ENCODE data around the gene ALDH1A3.

Gene ALDH1A3

DNA sequence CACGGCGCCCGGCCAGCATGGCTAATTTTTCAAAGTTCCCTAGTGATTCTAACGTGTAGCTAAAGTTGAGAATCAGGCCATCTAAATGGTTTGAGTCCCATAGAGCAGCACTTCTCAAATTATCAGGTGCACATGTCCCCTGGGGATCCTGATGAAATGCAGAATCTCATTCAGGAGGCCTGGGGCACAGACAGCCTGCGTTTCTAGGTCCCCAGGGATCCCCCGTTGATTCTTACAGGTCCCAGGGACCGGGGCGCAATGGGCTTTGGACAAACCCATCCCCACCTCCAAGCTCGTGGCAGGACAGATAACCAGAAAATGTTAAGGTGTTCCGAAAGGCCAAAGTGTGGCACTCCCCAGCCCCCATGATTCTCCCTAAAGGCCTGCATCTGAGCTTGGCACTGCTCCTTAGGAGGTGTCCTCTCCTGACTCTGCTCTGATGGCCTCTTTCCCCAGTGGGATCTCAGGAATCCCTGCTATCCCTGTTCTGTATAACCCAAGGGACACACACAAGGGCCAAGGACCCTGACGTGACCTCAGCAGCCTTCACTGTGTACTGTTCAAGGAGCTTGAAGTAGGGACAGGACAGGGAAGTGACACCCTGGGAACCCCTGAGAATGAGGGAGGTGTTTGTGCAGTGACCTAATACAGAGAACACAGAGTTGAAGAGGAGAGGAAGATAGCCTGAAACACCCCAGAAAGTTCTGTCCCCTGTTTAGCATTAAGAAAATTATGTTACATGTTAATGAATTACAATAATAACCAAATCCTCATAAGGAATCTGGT is 47.5 kb downstream of the ALDH1A3 start:
- no peak for DNase-seq

DNA sequence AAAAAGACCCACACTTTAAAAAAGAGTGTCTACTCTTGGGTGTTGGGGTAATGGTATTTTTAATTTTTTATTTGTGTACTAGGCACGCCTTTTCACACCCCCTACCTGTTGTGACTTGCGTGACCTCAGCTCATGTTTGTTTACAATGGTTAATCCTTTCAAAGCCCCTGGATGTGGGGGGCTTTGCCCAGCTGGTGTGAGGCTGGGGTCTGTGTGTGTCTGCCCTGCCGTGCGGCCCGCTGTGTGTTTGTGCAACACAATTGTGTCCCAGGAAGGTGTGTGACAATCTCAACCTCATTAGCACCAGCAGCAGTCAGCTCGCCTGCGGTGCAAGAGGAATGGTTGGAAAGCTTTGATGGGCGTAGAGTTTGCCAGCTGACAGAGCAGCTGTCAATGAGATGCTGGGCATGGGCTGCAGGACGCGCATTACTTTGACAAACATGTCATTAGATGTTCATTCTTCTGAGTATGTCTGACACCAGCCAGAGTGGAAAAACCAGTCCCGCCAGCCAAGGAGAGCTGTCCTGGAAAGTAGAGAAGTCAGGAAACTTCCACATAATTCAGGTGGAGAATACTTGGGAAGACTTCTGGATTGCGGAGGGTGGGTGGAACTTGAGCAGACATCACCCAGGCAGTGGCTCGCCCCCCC is 49.1 kb downstream of the ALDH1A3 start:
- no peak for DNase-seq

- DNase-seq, result no peak
Observed at GRCh38 chr15:100929641-100930042, 50.0 kb downstream of the ALDH1A3 start.

GRCh38 chr15:100930306-100930848 is 50.7 kb downstream of the ALDH1A3 start:
- no peak for DNase-seq

DNA sequence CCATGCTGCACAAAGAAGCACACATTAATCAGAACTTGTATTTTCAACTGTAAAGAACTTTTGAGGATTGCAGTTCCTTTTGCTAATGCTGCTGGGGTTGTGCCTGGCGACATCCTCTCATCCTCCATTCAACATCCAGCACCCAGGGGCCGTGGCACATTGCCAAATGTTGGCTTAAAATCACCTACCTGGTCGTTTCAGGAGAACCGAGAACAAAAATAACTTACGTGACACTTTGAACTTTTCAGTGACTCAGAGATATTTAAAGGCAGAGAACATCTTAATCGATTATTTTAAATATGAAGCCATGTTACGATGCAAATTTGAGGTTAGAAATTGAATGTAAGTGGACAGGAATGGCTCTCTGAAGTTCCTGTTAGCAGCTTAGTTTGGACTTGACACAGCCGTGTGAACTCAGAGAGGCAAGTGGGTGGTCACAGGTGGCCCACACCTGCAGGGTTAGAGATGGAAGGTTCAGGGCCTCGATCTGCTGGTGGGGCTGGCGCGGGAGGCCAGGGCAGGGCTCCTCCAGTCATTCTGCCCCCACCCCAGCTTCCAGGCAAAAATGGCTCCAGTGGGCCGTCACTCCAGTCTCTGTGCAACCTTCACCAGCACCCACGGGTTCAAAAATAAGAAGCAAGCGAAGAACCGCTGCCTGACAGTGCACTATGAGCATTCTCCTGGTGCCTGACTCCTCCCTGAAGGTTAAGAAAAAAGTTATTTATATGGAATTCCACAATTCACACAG is 51.7 kb downstream of the ALDH1A3 start:
- DNase-seq, result no peak

- DNase-seq, result no peak
Observed at GRCh38 chr15:100932676-100933348, 53.2 kb downstream of the ALDH1A3 start.

- no peak for DNase-seq
Observed at GRCh38 chr15:100934166-100934565, 54.5 kb downstream of the ALDH1A3 start.

- no peak for DNase-seq
Observed at GRCh38 chr15:100934726-100935125, 55.1 kb downstream of the ALDH1A3 start.

DNA sequence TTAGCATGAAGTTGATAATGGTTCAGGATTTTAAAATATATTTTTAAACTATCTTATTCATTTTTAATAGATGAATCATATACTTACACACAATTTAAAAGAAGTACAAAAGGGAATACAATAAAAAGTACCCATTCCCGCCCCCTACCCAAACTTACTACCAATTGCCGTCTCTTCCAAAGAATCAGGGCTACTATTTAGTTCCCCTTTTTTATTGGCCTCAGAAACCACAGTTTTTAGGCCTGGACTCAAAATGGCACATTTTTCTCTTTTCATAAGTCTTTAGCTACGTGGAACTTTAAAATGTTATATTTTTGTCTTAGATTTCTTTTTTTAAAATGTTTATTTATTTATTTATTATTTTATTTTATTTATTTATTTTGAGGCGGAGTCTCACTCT is 57.5 kb downstream of the ALDH1A3 start:
- no peak for DNase-seq

DNA sequence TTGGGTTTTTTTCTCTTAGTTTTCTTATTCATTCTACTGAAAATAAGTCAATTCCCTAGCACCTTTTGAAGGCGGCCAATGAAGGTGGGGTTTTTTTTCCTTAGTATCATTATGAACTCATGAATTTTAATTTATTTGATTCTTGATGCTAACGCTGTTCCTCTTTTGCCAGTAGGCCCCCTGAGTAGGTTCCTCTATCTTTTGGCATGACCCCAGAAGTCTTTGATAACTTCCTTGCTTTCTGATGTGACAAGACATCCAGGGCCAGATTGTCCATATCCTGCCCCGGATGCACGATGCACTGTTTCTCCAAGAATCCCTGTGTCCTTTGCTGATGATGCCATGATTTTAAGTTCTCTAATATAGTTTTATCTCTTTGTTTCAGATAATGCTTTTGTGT is 60.2 kb downstream of the ALDH1A3 start:
- no peak for DNase-seq

DNA sequence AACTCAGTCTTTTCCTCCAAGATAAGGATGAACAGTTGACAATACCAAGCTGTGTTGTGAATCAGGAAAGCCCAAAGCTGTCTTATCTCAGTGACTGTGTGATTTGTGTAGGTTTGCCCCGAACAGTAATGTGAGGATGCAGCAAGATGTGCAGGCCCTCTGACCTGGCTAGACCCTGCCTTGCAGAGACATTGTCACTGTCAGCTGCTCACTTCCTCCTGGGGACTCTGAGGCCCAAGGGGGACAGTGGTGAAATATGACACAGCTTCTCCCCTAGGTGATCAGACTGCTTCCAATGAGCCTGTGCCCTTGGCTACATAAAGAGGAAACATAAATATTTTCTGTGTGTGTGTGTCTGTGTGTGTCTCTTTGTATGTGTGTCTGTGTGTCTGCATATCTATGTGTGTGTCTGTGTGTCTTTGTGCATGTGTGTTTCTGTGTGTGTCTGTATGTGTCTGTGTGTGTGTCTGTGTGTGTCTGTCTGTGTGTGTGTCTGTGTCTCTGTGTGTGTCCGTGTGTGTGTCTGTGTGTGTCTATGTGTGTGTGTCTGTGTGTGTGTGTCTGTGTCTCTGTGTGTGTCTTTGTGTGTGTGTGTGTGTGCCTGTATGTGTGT is 61.2 kb downstream of the ALDH1A3 start:
- DNase-seq, result no peak

DNA sequence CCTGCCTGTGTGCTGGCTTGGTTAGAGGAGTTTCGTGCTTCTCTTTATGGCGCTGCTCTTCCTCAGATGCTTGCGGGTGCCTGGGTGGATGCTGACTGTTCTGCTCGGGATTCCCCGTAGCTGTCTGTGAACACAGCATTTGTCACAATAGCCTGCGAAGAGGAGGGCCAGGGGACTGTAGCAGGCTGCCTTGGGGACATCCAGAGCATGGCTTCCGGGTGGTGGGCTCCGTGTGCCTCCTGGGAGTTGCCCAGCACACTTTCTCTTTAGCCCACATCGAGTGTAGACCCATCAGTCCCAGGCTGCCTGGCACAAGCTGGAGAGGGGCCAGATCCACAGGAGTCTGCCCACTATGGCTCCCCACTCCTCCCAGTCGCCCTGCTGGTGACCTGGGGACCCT is 61.9 kb downstream of the ALDH1A3 start:
- DNase-seq, result no peak

- no peak for DNase-seq
Observed at GRCh38 chr15:100942656-100943425, 63.2 kb downstream of the ALDH1A3 start.

DNA sequence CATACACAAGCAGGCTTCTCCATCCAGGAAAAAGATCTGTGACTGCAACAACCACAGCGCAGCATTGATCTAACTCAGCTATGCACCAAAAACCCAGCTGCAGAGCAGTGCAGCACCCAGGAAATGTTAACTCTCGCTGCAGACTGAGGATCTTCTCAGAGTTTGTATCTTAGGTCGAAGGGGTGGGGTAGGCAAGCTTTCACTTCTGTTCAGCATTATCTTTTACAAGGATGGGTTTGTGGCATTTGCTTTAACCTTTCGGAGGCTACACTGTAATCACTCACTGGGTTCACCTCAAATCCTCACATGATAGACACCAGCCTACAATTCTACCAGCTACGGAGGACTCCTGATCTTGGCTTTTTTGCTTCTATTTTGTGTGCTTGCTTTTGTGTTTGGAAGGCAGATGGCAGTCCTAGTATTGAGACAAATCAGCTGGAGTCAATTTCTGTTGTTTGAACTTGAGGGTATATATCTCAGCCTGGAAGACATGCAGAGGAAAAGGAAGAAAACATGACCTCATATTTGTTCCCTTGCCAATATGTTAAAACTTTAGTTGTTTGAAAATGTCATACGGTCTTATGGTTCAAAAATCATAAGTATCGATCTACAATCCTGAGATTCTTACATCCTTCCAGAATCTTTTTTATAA is 64.7 kb downstream of the ALDH1A3 start:
- no peak for DNase-seq

- no peak for DNase-seq
Observed at GRCh38 chr15:100944986-100945385, 65.4 kb downstream of the ALDH1A3 start.

GRCh38 chr15:100947760-100948429 is 68.3 kb downstream of the ALDH1A3 start:
- DNase-seq, result no peak

- no peak for DNase-seq
Observed at GRCh38 chr15:100948430-100948762, 68.8 kb downstream of the ALDH1A3 start.

GRCh38 chr15:100949691-100950090 is 70.1 kb downstream of the ALDH1A3 start:
- DNase-seq, result no peak

- no peak for DNase-seq
Observed at GRCh38 chr15:100951965-100952364, 72.3 kb downstream of the ALDH1A3 start.

GRCh38 chr15:100952566-100952965 is 72.9 kb downstream of the ALDH1A3 start:
- DNase-seq, result no peak
